Measurements from ENCODE around the gene SULT6B1. TPM values are rescaled to one million over a fixed set of nuclear protein-coding genes. Genes with fewer than 3 reads are reported as not detected.
"Not testable (repeated sequence)": the region's sequence is repeated elsewhere in the genome, so short reads cannot be mapped to it uniquely, and the experiment has no call there.

Gene SULT6B1, protein sequence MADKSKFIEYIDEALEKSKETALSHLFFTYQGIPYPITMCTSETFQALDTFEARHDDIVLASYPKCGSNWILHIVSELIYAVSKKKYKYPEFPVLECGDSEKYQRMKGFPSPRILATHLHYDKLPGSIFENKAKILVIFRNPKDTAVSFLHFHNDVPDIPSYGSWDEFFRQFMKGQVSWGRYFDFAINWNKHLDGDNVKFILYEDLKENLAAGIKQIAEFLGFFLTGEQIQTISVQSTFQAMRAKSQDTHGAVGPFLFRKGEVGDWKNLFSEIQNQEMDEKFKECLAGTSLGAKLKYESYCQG
- not detected for polyA plus RNA-seq (ENCODE audit: insufficient read length in 12 of 12)
- long read RNA-seq, donor 1 = 0 reads
- long read RNA-seq, donor 2 = 0 reads
- long read RNA-seq, donor 3 = 0 reads
- long read RNA-seq, donor 4 = 0 reads
- long read RNA-seq, donor 5, partial matches to known transcripts = 22 of 34 reads
- long read RNA-seq, donor 5, other reads (novel, unspliced or antisense) = 12 of 34 reads
- long read RNA-seq, donor 6 = 0 reads
- long read RNA-seq, donor 7 = 0 reads
- long read RNA-seq, donor 8 = 0 reads
- long read RNA-seq, donor 9 = 0 reads
- long read RNA-seq, donor 10 = 0 reads
- long read RNA-seq, donor 11 = 0 reads

- no peak for DNase-seq
Measured at GRCh38 chr2:37188570-37188969, at the start of gene SULT6B1. Gene SULT6B1, minus strand, starts transcription at chr2:37188670. Its CDS starts 30 bp downstream, at chr2:37188640.

GRCh38 chr2:37232131-37232933 lies 43.9 kb upstream of the SULT6B1 start:
- peak; percentile 20 for DNase-seq

DNA sequence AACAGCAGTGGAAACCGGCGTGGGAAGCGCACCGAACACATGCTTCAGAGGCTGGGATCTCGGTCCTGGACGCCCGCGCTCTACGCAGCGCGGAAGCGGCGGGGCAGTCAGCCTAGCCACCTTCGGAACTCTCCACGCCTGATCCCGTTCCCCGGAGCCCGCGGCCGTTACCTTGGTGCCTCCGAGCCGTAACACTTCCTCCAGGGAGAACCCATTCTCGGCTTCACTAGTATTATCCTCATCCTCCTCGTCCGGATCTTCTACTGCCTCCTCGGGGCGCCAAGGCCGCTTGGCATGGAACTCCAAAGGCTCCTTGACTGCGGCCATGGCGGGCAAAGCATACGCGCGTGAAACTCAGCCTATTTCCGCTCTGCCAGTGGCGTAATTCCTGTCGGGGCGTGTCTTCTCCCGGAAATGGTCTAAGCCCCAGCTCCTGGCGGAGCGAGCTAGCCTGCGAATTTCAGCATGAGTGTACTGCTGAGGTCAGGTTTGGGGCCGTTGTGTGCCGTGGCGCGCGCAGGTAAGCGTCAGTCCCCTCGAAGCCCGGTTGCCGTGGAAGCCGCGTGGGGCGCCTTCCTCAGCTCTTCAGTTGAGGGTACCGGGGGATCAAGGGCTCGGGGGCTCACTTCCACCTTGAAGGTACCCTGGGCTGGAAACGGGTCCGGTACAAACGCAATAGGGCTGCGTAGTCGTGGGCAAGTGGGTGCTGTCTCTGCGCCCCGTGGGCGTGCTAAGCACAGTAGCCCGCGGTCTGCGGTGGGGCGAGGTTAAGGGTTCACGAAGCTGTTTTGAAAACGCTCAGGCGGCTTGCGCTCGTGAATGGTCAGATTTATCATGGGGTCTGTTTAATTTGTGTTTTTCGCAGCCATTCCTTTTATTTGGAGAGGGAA lies 43.0 kb upstream of the SULT6B1 start, which contains the start of the genes CEBPZ and NDUFAF7:
Gene CEBPZ (minus strand): TSS at position 356 of the 890 bp plus-strand sequence. CDS start 29 bp downstream, at position 327.
Gene NDUFAF7 (plus strand): TSS at position 418 of the 890 bp plus-strand sequence. CDS start 48 bp downstream, at position 466.
- DNase-seq = peak; percentile 94

DNA sequence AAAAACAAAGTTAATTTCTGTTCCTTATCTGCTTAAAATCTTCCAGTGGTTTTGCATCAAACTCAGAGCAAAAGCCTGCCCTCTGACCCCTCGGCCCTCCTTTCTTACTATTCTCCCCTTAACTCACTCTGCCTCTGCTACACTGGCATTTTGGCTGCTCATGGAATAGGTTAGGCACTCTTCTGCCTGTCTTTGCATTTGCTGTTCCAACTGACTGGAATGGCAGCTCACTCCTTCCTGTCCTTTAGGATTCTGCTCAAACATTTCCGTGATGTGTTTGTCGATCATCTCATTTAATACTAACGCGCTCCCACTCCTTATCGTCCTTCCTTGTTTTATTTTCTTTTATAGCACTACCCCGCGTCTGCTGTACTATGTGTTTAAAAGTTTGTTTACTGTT lies 42.1 kb upstream of the SULT6B1 start:
- peak; percentile 2 for DNase-seq

DNA sequence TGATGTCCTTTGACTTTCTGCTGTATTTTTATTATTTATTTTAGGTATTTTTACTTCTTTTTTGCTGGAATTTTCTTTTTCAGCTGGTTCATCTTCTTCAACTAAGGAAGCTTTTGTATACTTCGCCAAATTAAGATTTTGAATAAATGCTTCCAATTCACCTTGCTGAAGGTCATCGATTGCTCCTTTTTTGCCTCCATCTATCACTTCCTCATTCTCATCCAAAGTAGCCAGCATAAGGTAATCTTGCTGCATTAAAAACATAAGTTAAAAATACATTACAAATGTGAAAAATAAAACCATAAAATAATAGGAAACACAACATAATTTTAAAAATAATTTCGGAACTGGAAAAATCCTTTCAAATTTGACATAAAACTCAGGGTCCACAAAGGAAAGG lies 40.3 kb upstream of the SULT6B1 start:
- no peak for DNase-seq

DNA sequence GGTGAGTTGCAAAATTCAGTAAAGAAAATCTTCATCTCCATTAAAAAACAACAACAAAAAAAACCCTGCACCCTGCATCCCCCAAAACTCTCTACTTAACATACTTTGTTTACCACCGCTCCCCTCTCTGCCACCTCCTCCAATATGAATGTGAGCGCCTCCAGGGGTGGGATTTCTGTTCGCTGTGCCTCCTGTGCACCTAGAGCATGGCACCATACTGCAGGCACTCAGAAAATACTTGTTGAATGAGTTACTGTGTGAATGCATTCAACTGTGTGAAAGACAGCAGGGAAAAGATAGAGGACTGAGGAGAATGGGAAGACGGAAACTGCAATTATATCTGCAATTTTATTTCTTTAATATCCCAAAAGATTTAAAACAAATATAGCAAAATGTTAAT lies 38.4 kb upstream of the SULT6B1 start:
- no peak for DNase-seq

GRCh38 chr2:37225129-37225528 lies 36.7 kb upstream of the SULT6B1 start:
- not testable (repeated sequence) for DNase-seq

GRCh38 chr2:37224063-37224462 lies 35.6 kb upstream of the SULT6B1 start:
- no peak for DNase-seq

DNA sequence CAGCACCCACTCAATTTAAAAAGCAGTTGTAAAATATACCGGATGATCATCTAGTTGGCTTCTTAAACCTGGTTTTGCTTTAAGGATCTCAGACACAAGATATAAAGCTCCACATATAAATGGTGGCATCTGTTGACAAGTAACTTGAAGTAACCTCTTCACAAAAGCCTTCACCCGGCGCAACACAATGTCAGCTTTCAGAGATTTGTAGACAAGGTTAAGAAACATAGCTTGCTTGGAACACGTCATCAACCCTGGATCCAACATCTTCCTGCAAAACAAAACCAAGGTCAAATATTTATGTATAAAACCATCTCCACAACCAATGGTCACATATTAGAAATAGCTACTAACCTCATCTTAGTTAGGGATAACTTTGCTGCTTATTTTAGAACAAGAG lies 34.7 kb upstream of the SULT6B1 start:
- no peak for DNase-seq

GRCh38 chr2:37219046-37219445 lies 30.6 kb upstream of the SULT6B1 start:
- no peak for DNase-seq

GRCh38 chr2:37215250-37215649 lies 26.8 kb upstream of the SULT6B1 start:
- no peak for DNase-seq

GRCh38 chr2:37211939-37212338 lies 23.5 kb upstream of the SULT6B1 start:
- no peak for DNase-seq

DNA sequence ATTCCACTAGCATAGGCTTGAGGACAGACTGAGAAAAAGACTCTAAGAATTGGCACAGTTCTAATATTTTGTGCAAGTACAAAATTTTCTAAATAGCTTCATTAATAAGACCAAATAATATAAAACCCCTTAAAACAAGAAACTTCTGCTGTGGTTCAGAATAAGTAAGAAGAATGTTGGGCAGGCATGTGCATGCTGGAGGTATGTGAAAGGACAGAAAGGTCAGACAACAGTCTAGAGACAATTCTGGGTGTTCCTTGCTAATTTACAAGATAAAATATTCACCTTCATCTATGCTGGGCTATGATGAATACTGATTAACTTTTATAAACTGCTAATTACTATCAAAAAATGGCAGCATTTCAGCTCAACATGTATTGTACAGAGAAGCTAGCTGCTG lies 22.7 kb upstream of the SULT6B1 start:
- DNase-seq = no peak

- DNase-seq = not testable (repeated sequence)
Measured at GRCh38 chr2:37206760-37207159, 18.3 kb upstream of the SULT6B1 start.

DNA sequence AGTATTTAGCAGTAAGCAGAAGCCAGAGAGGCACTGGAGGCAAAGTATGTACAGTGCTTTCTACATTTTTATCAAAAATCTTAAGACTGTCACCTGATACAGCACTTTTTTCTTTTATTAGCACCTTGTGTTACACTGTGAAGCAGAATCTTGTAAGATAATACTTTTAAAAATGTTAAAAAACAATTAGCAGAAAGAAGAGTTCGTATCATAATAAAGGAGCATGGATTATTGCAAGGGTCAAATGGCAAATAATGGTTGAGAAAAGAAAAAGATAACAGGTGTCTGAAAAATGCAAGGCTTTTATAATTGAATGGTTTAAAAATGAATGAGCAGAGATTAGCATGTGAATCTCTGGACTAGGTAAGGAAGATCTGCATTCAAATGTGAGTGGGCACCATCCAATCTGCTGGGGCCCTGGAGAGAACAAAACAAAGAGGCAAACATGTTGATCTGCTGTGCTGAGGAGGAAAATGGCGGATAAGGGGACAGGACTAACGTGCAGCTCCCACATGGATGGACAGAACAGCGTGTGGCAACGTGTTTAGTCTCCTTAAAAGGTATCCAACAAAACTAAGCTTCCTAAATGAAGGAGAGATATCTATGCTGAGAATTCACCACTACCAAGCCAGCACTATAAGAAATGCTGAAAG lies 17.3 kb upstream of the SULT6B1 start:
- DNase-seq = no peak

GRCh38 chr2:37205071-37205661 lies 16.7 kb upstream of the SULT6B1 start:
- DNase-seq = not testable (repeated sequence)

DNA sequence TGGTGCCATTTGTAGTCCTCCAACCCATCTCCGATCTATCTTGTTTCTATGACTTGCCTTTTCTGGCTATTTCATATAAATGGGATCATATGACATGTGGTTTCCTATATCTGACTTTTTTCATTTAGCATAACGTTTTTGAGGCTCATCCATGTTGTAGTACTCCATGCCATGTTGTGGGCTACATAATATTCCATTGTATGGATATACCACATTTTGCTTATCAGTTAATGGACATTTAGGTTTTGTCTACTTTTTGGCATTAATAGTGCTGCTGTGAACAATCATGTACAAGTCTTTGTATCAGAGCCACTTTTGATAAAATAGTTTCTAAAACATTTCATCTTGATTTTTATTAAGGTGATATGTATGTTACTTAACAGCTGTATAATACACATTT lies 15.2 kb upstream of the SULT6B1 start:
- no peak for DNase-seq

GRCh38 chr2:37201766-37202165 lies 13.3 kb upstream of the SULT6B1 start:
- no peak for DNase-seq

GRCh38 chr2:37201208-37201607 lies 12.7 kb upstream of the SULT6B1 start:
- DNase-seq = no peak

DNA sequence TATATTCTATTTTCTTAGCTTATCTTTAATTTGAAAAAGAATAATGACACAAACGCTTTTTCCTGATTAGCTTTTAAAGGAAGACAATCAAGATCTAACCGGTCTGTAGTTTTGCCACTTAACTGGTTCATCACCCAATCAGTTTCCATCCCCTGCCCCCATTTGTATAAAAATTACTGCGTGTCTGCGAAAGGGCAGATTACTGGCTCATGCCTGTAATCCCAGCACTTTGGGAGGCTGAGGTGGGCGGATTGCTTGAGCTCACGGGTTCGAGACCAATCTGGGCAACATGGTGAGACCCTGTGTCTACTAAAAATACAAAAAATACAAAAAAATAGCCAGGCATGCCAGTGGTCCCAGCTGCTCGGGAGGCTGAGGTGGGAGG lies 10.2 kb upstream of the SULT6B1 start:
- no peak for DNase-seq
